ENCODE results near the gene MYRF. TPM values are rescaled to one million over a fixed set of nuclear protein-coding genes. Genes with fewer than 3 reads are reported as not detected.

The MYRF gene
- total and polyA plus RNA-seq, 2 donors (not counting 1 experiment from before 2014, with no cell fraction given), result 0.27 to 0.34 TPM

- 23% methylated on average over 60 of the region's 67 CpGs for WGBS (ENCODE audit: insufficient coverage)
- H3K4me3 ChIP-seq (ENCODE audit: control extremely low read depth in 1 of 5, extremely low read depth in 1 of 5, insufficient read depth in 1 of 5, low read depth in 2 of 5, low read length in 4 of 5), result peak overlapping the region in 4 of 5 experiments; percentile 28 to 60 (median 44)
- peaks cover 12% of the 10 kb centered on the region for H3K27me3 Mint-ChIP-seq
- H3K36me3 ChIP-seq (replicated peaks in 1 of 2; ENCODE audit: control extremely low read depth in 1 of 2, control insufficient read depth in 1 of 2, extremely low read depth in 1 of 2, insufficient read depth in 2 of 2, low read length in 1 of 2), result no peaks in the 10 kb centered on the region
- H3K4me3 Mint-ChIP-seq, result peak overlapping the region; percentile 73
- H3K27ac Mint-ChIP-seq, result no peak overlapping the region
- peaks cover 13 to 14% of the 10 kb centered on the region in 2 donors for H3K4me1 ChIP-seq (ENCODE audit: control insufficient read depth in 2 of 2, insufficient read depth in 2 of 2, low read length in 2 of 2)
- TF ChIP-seq CTCF (IDR thresholded peaks at IDR 0.05) (no peak), EZH2 (IDR thresholded peaks at IDR 0.05; ENCODE audit: borderline replicate concordance, insufficient read depth, low read depth, low read length, poor library complexity, severe bottlenecking) (no peak)
- H3K79me2 ChIP-seq (ENCODE audit: control insufficient read depth, insufficient read depth, low read length), result no peaks in the 10 kb centered on the region
- H3K4me2 ChIP-seq (replicated peaks; ENCODE audit: low read depth, low read length, poor library complexity, severe bottlenecking), result peak overlapping the region; percentile 88
- peaks cover 0 to 8% (median 0%) of the 10 kb centered on the region in 4 experiments for H3K27me3 ChIP-seq (replicated peaks in 1 of 4; ENCODE audit: control extremely low read depth in 1 of 4, control insufficient read depth in 3 of 4, insufficient read depth in 4 of 4, low read length in 3 of 4)
- peak overlapping the region; percentile 58 for H3K9ac ChIP-seq (ENCODE audit: low read length)
- POLR2A ChIA-PET, result interaction anchor here (0.6 kb wide), 1 partner anchor 45 kb away, joined by 5 read pairs; no protein-coding TSS in a partner anchor
- CTCF ChIA-PET, result interaction anchor here (0.6 kb wide), 1 partner anchor 30 kb away, joined by 3 read pairs; no protein-coding TSS in a partner anchor
- H3K9me3 ChIP-seq (ENCODE audit: control extremely low read depth in 1 of 3, control insufficient read depth in 2 of 3, insufficient read depth in 1 of 3, low read length in 2 of 3), result no peaks in the 10 kb centered on the region
- H3K9me3 Mint-ChIP-seq (ENCODE audit: insufficient read depth), result no peaks in the 10 kb centered on the region
- no peak overlapping the region for H3K27ac ChIP-seq (ENCODE audit: low read length in 2 of 2)
- H2AFZ ChIP-seq (ENCODE audit: insufficient read depth, low read depth, low read length, poor library complexity, severe bottlenecking), result peak overlapping the region; percentile 78
- H3K4me1 Mint-ChIP-seq, result peaks cover 17% of the 10 kb centered on the region
- intact Hi-C loops (cut with micrococcal nuclease), result no loop called here
- ATAC-seq (ENCODE audit: low read depth), result peak; percentile 84
- peak; percentile 64 for DNase-seq
- H4K20me1 ChIP-seq (ENCODE audit: control insufficient read depth, insufficient read depth, low read length, poor library complexity, severe bottlenecking), result no peaks in the 10 kb centered on the region
These were observed 25.0 kb downstream of the MYRF start for GRCh38 chr11:61777234-61778090.

Data from B cell (primary cell).